ENCODE results near the gene PIH1D1. TPM values are rescaled to one million over a fixed set of nuclear protein-coding genes. Genes with fewer than 3 reads are reported as not detected.

Gene PIH1D1
- total and polyA plus RNA-seq, 2 experiments from 2014 or later, result 72.1 to 79.8 TPM

DNA sequence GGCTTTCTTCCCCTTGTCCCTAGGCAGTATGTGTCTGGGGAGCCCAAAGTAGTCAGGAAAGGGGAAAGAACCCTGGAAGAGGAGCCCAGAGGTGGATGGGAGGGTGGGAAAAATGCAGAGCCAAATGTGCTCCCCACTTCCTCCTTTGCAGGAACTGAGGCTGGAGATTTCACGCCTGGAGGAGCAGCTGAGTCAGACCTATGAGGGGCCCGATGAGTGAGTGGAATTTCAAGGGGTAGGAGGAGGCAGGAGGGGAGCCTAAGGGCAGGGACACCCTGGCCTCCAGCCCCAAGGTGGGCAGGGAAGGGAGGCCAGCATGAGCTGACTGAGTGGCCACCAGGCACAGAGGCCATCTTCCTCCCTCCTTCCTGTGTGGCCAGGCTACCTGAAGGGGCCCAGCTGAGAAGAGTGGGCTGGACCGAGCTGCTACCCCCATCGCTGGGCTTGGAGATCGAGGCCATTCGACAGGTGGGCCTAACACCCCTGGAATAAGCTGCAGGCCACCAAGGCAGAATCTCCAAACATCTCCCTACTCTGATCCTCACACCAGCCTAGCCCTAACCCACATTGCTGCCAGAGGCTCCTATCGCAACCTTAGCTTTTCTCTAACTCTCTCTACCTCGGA lies 42.7 kb downstream of the PIH1D1 start:
- H3K9me2 ChIP-seq (replicated peaks; ENCODE audit: insufficient read depth), result no peaks in the 10 kb centered on the region
- H3K36me3 ChIP-seq (replicated peaks; ENCODE audit: insufficient read depth, low read depth), result no peaks in the 10 kb centered on the region
- no peak for TF ChIP-seq EZH2phosphoT487 (IDR thresholded peaks at IDR 0.05; ENCODE audit: low read depth, severe bottlenecking, unreplicated experiment)
- TF ChIP-seq EZH2 (IDR thresholded peaks at IDR 0.05; ENCODE audit: borderline replicate concordance), result no peak
- TF ChIP-seq, protein P1, sequence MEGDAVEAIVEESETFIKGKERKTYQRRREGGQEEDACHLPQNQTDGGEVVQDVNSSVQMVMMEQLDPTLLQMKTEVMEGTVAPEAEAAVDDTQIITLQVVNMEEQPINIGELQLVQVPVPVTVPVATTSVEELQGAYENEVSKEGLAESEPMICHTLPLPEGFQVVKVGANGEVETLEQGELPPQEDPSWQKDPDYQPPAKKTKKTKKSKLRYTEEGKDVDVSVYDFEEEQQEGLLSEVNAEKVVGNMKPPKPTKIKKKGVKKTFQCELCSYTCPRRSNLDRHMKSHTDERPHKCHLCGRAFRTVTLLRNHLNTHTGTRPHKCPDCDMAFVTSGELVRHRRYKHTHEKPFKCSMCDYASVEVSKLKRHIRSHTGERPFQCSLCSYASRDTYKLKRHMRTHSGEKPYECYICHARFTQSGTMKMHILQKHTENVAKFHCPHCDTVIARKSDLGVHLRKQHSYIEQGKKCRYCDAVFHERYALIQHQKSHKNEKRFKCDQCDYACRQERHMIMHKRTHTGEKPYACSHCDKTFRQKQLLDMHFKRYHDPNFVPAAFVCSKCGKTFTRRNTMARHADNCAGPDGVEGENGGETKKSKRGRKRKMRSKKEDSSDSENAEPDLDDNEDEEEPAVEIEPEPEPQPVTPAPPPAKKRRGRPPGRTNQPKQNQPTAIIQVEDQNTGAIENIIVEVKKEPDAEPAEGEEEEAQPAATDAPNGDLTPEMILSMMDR (IDR thresholded peaks at IDR 0.05; ENCODE audit: poor library complexity), result no peak
- no peak overlapping the region for H3K4me3 ChIP-seq
- no peak overlapping the region for H3K4me2 ChIP-seq
- H3K4me1 ChIP-seq (ENCODE audit: insufficient read depth), result no peaks in the 10 kb centered on the region
- no peaks in the 10 kb centered on the region for H4K20me1 ChIP-seq (ENCODE audit: insufficient read depth, poor library complexity, severe bottlenecking)
- no peaks in the 10 kb centered on the region for H3K9me3 ChIP-seq (ENCODE audit: low read depth)
- WGBS (ENCODE audit: low lambda C conversion rate, missing lambda C conversion rate), result 82% methylated on average over 8 of the region's 8 CpGs
- DNase-seq (ENCODE audit: low spot score), result no peak
- H3K79me2 ChIP-seq, result no peaks in the 10 kb centered on the region
- H2AFZ ChIP-seq, result no peak overlapping the region
- no peaks in the 10 kb centered on the region for H3K27me3 ChIP-seq
- no peak overlapping the region for H3K27ac ChIP-seq

DNA sequence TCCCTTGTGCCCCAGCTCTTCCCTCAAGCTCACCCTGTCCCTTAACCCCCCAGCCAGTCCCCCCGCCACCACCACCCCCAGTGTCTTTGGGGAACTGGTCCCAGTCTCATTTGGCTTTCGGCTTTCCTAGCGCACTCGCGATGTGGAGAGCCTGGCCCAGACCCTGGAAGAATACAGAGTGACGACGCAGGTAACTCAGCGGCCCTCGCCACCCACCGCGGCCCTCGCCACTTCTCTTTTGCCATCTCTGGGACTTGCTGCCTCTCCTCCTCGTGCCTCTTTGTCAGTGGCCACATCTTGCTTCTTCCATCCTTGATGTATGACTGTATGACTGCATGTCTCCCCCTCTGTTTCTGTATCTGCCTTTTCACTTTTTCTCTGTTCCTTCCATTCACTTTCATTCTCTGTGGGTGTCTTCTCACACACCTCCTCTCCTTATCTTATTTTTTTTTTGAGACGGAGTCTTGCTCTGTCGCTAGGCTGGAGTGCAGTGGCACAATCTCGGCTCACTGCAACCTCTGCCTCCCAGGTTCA lies 44.1 kb downstream of the PIH1D1 start:
- DNase-seq (ENCODE audit: low spot score), result no peak
- H3K27me3 ChIP-seq, result no peaks in the 10 kb centered on the region
- no peaks in the 10 kb centered on the region for H3K9me3 ChIP-seq (ENCODE audit: low read depth)
- no peak overlapping the region for H2AFZ ChIP-seq
- H3K4me2 ChIP-seq, result no peak overlapping the region
- no peaks in the 10 kb centered on the region for H3K4me1 ChIP-seq (ENCODE audit: insufficient read depth)
- no peaks in the 10 kb centered on the region for H4K20me1 ChIP-seq (ENCODE audit: insufficient read depth, poor library complexity, severe bottlenecking)
- no peak overlapping the region for H3K4me3 ChIP-seq
- no peaks in the 10 kb centered on the region for H3K9me2 ChIP-seq (replicated peaks; ENCODE audit: insufficient read depth)
- no peak overlapping the region for H3K27ac ChIP-seq
- no peak for TF ChIP-seq EZH2phosphoT487 (IDR thresholded peaks at IDR 0.05; ENCODE audit: low read depth, severe bottlenecking, unreplicated experiment)
- TF ChIP-seq, protein P1 (IDR thresholded peaks at IDR 0.05; ENCODE audit: poor library complexity), result no peak
- TF ChIP-seq EZH2 (IDR thresholded peaks at IDR 0.05; ENCODE audit: borderline replicate concordance), result no peak
- no peaks in the 10 kb centered on the region for H3K79me2 ChIP-seq
- 92% methylated on average over 16 of the region's 16 CpGs for whole genome bisulfite sequencing (ENCODE audit: low lambda C conversion rate, missing lambda C conversion rate)
- no peaks in the 10 kb centered on the region for H3K36me3 ChIP-seq (replicated peaks; ENCODE audit: insufficient read depth, low read depth)

DNA sequence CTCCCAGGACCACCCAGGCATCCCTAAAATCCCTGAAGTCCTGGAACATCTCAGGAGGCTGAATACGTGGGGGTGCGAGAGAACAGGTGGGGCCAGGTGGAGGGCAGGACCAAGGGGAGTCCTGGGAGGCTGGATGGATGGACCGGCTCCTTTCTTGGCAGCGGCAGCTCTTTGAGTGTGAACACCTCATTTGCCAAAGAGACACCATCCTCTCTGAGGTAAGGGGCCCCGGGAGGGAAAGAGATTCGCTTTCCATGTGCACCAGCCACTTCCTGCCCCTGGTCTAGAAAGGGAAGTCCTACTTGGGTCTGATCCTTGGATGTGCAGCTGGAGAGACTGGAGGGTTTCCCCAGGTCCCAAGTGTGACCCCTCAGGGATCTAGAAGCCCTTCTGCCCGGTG lies 44.5 kb downstream of the PIH1D1 start:
- H3K4me3 ChIP-seq, result no peak overlapping the region
- DNase-seq (ENCODE audit: low spot score), result no peak
- H3K9me2 ChIP-seq (replicated peaks; ENCODE audit: insufficient read depth), result no peaks in the 10 kb centered on the region
- no peaks in the 10 kb centered on the region for H4K20me1 ChIP-seq (ENCODE audit: insufficient read depth, poor library complexity, severe bottlenecking)
- H3K27ac ChIP-seq, result no peak overlapping the region
- no peaks in the 10 kb centered on the region for H3K9me3 ChIP-seq (ENCODE audit: low read depth)
- H3K4me2 ChIP-seq, result no peak overlapping the region
- H3K36me3 ChIP-seq (replicated peaks; ENCODE audit: insufficient read depth, low read depth), result no peaks in the 10 kb centered on the region
- 81% methylated on average over 7 of the region's 7 CpGs for WGBS (ENCODE audit: low lambda C conversion rate, missing lambda C conversion rate)
- no peak overlapping the region for H2AFZ ChIP-seq
- TF ChIP-seq, protein P1 (IDR thresholded peaks at IDR 0.05; ENCODE audit: poor library complexity), result no peak
- no peaks in the 10 kb centered on the region for H3K27me3 ChIP-seq
- H3K4me1 ChIP-seq (ENCODE audit: insufficient read depth), result no peaks in the 10 kb centered on the region
- no peaks in the 10 kb centered on the region for H3K79me2 ChIP-seq

Data from hepatocyte (in vitro differentiated cells).